HG03139 (cell line): ENCODE data around the gene MAK.
A peak's percentile ranks its signal among the peaks of the same experiment; 100 is the strongest.
"Not testable (repeated sequence)": the region's sequence is repeated elsewhere in the genome, so short reads cannot be mapped to it uniquely, and the experiment has no call there.

Experiments
- ATAC-seq: cut with Tn5 transposase; IDR thresholded peaks from one replicate; pipeline ENCODE4 v1.9.1; 2021; ENCODE audit not compliant: unreplicated experiment

The MAK gene

DNA sequence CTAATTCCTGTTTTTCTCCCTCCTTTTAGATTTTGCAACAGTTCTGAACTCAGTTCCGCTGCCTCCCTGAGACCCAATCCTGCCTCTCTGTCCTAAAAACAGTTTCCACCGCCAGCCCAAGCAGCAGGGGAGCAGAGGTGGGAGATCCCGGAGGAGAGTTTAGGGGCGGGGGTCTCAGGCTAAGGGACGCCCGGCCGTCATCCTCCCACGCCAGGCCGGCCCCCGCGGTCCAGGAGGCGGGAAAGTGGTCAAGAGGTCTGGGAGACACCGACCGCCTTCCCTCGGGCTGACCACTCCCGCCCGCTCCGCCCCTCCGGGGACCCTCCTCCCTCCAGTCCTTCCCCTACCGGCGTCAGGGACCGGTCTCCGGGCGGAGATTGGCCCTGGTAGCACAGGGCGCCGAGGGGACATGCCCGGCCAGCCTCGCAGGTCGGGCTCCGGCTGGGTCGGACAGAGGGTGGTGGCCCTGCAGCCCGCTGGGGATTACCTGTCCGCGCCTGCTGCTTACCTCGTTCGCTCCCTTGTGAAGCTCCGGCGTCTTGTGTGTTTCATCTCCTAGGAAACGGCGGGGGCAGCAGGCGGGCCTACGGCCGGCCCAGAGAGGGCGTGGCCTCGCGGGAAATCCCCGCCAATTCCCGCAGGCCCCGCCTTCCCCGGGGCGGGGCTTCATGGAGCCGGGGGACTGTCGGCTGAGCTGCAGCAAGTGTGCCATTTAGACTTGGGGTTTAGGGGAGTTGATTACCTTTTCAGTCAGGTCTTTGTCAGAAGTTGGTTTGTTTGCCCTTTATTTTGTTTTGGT lies at the start of gene MAK:
MAK (minus strand) TSS at position 545 of the 799 bp plus-strand sequence. CDS start 7,891 bp downstream, outside the sequence.
- peak; percentile 74 for ATAC-seq

DNA sequence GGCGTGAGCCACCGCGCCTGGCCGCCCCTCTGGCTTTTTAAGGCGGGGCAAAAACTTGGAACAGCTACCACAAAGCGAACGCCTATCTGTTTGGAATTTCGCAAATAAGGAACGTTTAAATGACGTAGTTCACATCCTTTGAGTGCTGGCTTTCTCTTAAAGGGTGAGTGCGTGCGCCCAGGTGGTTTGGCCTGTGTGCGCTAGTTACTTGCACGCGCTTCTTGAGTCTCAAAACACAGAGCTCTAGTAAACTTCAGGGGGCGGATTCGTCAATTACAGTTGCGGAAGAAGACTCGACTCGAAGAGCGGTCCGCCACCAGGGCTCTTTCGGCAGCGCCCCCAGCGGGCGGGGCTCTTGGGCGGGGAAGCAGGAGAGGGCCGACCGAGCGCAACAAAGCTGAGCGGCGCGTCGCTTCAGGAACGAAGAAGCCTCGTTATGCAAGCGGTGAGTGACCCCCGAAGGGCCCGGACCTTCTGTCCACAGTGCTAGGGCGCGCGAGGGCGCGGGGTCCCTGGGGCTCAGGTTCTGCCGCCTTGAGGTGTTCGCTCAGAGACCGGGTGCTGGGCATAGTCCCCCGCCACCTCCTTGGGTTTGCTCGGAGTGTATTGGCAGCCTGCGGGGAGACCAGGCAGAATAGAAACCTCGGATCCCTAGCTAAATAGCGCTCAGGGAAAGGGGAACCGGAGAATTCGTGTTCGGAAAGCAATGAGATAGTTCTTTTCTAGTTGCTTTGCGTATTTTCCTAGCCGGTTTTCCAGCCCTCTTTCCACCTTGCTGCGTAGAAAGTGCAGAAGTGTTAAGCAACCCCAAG lies 48.6 kb upstream of the MAK start, which contains the start of gene SYCP2L:
SYCP2L (plus strand) TSS at position 362 of the 812 bp plus-strand sequence; CDS start at position 437, 75 bp downstream.
- peak; percentile 35 for ATAC-seq

- not testable (repeated sequence) for ATAC-seq
These were observed 48.0 kb upstream of the MAK start for GRCh38 chr6:10886365-10886690.

DNA sequence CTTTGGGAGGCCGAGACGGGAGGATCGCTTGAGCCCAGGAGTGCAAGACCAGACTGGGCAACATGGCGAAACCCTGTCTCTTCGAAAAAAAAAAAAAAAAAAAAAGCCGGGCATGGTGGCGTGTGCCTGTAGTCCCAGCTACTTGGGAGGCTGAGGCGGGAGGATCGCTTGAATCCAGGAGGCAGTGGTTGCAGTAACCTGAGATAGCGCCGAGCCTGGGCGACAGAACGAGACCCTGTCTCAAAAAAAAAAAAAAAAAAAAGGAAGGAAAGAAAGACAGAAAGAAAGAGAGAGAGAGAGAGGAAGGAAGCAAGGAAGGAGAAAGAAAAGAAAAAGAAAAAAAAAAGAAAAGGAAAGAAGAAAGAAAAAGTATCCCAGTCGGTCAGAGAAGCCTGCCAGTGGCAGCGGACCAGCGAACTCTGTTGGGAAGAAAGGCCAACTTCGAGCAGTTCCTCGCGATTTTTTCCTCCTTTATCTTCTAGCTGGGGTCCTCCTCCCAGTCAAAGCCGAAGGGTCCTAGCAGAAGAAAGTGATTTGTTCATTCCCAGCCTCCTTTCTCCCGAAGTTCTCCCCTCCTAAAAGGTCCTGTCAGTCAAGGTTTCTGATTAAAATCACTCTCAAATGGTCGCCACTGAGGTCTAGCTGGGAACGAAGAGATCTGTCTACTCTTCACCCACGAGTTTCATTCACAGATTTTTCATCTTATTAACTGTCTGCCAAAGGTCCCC lies 46.1 kb upstream of the MAK start:
- no peak for ATAC-seq

GRCh38 chr6:10883312-10884244 lies 45.2 kb upstream of the MAK start:
- ATAC-seq, result no peak

DNA sequence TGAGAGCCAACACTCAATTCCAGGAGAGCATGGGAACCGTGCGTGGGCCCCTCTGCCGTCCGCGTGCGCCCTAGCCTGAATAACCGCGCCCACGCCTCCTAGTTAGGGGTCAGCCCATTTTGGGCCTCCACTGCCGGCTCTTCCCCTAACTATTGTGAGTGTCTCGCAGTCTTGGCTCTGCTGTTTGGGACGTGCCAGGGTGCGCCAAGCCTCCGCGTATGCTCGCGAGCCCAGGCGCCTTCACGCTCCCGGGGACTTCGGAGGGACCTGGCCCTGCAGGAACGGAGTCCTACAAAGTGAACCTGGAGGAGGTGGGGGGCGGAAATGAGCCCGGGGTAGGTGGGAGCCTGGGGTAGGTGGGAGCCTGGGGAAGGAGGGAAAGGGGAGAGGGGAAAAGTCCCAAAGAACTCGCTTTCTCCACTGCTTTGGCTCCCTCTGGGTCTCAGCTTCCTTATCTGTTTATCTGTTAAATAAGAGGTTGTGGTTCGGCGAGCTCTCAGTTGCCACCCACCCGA lies 44.4 kb upstream of the MAK start:
- no peak for ATAC-seq

DNA sequence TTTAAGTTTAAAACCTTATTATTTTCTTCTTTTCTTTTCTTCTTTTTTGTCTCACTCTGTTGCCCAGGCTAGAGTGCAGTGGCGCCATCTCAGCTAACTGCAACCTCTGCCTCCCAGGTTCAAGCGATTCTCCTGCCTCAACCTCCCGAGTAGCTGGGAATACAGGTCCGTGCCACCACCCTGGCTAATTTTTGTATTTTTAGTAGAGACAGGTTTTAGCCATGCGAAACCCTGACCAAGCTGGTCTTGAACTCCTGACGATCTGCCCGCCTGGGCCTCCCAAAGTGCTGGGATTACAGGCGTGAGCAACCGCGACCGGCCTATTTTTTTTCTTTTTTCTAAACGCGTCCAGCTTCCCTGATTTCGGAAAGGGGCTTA lies 43.9 kb upstream of the MAK start:
- ATAC-seq, result not testable (repeated sequence)

- no peak for ATAC-seq
These were observed 42.0 kb upstream of the MAK start for GRCh38 chr6:10880366-10880765.

GRCh38 chr6:10877871-10878270 lies 39.5 kb upstream of the MAK start:
- ATAC-seq, result no peak

- no peak for ATAC-seq
These were observed 38.7 kb upstream of the MAK start for GRCh38 chr6:10877012-10877411.

DNA sequence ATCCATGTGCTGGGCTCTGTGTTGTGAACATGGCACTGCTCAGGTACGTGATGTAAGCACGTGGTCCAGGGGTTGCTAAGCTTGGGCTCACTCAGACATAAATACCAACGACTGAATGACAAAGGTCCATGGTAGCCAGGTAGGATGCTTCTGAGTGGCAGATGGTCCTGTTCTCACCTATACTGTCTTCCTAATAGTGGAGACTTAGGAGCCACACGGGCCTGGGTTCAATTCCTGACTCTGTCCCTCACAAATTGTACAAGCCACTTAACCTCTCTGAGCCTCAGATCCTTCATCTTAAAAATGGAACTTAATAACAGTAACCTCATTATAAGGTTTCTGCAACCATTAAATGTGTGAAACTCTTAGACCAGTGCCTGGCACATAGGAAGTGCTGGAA lies 36.7 kb upstream of the MAK start:
- no peak for ATAC-seq

GRCh38 chr6:10874207-10874606 lies 35.9 kb upstream of the MAK start:
- no peak for ATAC-seq

GRCh38 chr6:10873374-10873773 lies 35.0 kb upstream of the MAK start:
- no peak for ATAC-seq

GRCh38 chr6:10867952-10868351 lies 29.6 kb upstream of the MAK start:
- ATAC-seq, result no peak

GRCh38 chr6:10866709-10867108 lies 28.4 kb upstream of the MAK start:
- ATAC-seq, result not testable (repeated sequence)

GRCh38 chr6:10863031-10863430 lies 24.7 kb upstream of the MAK start:
- ATAC-seq, result not testable (repeated sequence)

GRCh38 chr6:10862361-10862760 lies 24.0 kb upstream of the MAK start:
- no peak for ATAC-seq

- no peak for ATAC-seq
These were observed 22.7 kb upstream of the MAK start for GRCh38 chr6:10861086-10861485.

DNA sequence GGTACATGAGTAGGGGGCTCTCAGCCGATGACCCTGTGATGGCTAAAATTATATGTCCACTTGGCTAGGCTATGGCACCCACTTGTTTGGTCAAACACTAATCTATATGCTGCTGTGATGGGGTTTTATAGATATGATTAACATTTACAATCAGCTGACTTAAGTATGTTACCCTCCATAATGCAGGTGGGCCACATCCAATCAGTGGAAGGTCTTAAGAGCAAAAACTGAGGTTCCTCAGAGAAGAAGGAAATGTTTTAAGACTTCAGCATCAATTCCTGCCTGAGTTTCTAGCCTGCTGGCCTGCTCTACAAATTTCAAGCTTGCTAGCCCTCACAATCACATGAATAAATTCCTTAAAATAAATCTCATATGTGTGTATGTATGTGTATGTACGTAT lies 18.9 kb upstream of the MAK start:
- ATAC-seq, result no peak

- ATAC-seq, result no peak
These were observed 16.7 kb upstream of the MAK start for GRCh38 chr6:10854922-10855632.
